ENCODE data around the gene CTIF.

The CTIF gene

DNA sequence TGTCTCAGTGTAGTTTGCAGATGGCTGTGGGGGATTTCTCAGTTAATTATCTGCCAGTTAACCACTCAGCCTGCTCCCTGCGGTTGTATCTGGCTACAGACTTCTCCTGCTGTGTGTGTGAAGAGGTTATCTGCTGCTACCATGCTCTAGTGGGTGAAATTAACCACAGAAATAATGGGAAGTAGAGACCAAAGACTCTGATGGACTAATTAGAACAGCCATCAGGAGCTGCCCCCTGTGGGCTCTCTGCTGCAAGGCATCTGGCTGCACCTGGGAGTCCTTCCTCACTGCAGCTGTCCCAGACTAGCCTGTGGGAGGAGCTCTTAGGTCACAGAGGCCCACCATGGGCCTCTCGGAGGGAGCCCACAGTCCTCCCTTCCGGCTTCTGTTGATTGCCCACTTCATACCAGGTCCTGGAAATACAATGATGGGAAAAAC lies 66.6 kb downstream of the CTIF start:
- DNase-seq, result no peak

DNA sequence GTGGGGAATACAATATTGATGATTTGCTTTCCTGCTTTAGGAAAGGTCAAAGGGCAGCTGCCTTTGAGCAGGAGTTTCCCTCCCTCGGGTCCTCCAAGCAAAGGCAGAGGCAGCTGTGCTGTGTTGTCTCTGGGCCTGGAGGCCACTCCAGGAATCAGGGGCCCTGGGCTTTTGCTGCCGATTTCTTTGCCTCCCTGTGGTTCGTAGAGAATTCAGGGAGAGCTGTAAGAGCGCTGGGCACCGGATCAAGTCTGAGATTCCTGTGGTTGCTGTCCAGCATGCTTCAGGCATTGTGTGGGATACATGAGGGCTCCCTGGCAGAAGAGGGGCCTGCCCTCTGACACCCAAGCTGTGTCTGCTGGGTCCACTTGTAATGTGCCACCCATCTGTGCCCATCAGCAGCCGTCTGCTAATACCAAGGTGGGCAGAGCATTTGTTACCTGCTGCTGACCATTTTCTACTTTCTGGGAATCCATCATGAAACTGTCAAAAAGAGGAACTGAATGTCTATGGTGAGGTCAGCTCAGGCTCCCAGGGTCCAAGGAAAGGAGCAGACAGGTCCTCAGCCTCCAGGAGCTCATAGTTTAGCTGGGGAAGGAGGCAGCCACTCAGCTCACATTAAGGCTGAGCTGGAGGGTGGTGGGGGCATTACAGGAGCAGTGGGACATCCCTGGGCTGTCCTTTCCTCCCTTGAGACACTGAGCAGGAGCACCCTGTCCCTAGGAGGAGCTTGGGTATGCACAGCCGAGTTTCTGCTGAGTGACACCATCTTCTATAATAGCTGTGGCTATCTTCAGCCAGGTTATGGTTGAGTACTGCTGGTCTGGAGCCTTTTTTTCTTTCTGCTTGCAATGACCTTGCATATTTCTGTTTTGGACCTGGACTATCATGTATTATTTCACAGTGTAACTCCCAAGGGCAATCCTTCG lies 68.5 kb downstream of the CTIF start:
- DNase-seq, result no peak

DNA sequence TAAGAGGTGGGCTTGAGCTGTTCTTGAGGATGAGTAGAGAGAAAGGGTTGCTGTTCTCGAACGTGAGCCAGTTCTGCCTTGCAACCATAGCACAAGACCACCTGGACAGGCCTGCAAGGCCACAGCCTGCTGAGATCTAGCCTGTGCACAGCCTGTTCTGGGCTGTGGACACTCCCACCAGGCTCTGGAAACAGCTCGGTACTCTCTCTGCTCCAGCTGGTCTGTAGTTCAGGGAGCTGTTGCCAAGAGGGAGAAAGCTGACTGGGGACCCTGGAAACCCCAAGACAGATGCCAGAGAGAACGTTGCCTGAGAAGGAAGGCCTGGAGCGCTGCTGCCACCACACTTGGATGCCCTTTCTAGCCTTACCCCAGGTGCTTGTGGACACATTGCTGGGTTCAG lies 69.8 kb downstream of the CTIF start:
- DNase-seq, result no peak

DNA sequence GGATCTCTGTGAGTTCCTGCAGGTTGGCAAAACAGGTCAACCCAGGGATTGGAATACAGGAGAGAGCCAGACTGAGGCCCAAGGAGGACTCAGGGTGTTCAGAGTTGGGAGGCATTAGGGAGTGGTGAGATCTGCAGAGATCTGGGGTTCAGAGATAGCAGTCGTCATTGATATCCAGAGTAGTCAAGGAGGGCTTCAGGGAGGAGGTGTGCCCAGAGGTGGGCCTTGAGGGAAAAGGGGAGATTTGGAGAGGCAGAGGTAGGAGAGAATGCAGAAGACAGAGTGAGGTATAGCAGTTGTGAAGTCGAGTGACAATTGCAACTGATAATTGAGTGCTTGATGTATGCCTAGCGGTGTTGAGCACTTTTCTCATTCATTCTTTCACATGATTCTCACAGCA lies 70.3 kb downstream of the CTIF start:
- DNase-seq, result no peak

DNA sequence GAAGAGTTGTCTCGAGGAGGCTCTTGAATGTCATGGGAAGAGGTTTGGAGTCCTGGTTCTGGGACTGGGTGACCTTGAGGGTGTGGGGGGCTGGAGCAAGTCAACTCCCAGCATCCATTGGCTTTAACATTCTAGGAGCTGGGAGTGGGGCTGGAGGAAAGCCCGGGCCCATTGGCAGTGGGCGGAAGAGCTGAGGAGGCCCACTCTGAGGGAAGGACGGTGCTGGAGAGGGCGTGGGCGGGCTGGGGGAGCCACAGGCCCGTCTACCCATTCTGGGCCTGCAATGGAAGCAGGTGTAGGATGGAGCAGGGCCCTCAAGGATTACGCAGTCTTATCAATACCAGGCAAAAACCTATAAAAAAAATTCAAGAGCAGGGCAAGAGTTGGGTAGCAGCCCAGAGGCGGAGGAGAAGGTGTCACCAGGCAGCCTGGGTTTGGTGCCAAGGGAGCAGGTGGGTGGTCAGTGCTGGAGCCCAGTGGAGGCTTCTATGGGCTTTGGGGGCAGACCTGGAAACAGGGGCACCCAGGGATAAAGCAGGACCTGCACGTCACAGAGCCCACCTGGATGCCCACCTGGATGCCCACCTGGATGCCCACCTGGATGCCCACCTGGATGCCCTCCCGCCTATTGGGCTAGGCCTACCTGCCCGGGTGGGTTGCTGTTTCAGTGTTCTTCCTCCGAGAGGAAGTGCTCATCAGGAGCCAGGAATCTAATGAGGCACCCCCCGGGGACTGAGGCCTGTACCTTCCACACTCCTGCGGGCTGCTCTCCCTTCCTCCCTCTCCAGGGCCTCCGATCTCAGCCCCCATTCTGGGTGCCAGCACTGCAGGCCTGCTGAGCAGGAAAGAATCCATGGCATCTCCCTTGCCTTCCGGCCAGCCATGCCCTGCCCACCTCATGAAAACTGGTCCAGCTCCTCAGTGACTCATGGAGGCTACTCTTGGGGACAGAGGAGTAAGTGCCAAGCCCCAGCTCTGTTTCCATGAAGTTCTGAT lies 71.3 kb downstream of the CTIF start:
- DNase-seq, result no peak

DNA sequence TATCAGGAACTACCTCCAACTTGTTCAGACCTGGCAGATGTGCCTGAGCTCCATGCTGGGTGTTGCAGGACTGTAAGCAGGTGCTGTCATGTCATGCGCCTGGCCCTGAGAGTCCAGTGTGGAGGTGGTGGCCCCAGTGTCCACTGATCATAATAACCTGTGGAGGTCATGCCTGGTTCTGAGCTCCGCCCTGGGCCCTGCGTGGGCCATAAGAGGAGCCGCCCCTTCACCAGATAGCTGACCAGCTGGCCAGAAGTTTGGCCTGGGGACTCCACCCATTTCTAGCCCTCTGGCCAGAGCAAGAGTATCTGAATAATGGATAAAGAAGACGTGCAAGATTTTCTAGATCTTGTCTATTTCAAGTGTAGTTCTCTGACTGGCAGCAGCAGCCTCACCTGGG lies 72.4 kb downstream of the CTIF start:
- DNase-seq, result no peak

DNA sequence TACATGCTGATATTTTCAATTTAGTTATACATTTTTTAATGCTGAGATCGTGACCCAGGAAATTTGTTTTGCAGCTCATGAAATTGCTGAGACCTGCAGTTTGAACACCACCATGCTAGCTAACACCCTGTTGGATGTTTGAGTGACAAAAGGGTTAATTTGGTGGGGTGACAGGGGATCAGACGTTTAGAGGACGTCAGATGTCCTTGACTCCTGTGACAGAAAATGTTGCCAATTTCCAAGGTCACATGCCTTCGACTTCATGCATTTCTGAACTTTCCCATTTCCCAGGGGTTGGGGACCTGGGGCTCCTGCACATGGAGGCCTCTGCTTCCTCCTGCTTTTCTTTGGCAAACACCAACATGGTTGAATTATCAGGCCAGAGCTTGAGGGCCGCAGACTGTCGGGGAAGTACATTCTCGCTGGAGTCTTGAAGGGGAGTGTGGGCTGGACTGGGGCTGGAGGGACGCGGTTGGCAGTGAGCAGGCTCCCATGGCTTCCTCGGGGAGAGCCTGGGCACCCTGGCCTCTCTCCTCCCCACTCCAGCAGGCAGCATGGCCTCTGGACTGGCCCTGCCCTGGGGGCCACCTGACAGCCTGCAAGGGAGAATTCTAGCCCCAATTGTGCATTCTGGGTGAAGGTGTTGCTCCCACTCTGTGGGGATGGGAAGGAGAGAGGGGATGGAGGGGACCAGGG lies 73.1 kb downstream of the CTIF start:
- no peak for DNase-seq

DNA sequence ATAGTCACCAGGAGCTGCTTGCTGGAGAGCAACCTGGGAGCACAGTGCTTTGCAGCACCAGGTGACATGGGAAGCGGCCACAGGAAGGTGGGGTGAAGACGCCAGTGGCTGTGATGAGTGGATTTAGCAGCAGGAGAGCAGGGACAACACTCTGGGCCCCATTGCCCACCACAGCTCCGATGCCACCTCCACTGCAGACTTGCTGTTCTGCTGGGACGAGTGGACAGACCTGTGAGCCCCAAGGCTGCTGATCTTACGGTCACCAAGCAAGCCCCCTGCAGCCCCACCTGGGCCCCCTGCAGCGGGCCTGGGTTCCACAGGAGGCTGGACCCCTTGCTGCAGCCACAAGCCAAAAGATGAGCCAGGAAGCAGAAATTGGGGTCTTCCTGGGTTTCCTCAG lies 73.7 kb downstream of the CTIF start:
- no peak for DNase-seq

DNA sequence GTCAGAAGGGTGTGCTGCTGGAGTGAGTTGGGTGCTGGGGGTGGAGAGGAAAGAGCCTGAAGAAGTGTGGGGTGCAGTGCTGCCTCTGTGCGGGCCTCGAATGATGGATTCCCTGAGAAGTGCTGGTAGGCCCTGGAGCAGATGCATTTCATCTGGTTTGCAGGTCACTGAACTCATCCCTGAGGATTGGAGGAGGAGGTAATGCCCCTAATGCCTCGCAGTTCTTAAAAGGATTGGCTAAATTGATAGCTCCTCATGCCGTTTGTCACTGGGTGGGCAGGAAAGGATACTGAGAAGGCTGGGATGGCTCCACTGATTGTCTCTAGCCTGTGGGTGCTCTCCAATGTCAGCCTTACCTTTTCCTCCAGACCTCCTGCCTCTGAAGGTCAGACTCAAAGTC lies 74.1 kb downstream of the CTIF start:
- no peak for DNase-seq

DNA sequence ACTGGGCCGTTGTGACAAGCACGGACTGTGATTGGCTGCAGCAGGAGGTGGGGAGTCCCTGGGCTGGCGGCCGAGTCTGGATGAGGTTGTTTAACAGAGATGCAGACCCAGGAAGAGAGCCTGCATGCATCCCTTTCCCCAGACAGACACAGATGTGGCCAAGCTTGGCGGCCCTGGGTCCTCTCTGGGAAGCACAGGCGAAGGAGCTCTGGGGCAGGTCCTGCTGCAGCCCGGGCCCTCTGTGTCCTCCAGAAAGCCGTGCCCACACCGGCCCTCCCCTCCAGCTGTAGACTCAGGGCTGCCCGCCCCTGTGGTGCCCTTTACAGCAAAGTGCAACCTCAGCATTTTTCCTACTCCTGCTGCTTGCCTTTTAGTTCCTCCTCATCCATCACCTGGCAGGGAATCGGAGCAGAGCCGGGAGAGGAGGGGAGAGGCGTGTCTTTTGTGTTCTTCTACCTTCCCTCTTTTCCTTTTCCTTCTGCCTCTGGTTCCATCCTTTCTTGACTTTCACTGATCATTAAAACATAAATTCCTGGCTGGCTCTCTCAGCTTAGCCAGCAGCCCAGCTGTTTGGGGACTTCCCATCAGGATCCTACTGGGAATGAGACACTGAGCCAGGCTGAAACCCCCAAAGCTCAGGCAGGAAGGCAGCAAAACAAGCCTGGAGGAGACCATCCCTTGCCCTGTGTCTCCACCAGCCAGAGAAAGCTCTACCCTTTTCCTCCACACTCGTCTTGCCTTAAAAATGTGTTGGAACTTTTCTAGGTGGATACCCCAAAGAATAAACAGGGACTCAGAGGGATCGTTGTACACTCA lies 75.0 kb downstream of the CTIF start:
- DNase-seq, result no peak

DNA sequence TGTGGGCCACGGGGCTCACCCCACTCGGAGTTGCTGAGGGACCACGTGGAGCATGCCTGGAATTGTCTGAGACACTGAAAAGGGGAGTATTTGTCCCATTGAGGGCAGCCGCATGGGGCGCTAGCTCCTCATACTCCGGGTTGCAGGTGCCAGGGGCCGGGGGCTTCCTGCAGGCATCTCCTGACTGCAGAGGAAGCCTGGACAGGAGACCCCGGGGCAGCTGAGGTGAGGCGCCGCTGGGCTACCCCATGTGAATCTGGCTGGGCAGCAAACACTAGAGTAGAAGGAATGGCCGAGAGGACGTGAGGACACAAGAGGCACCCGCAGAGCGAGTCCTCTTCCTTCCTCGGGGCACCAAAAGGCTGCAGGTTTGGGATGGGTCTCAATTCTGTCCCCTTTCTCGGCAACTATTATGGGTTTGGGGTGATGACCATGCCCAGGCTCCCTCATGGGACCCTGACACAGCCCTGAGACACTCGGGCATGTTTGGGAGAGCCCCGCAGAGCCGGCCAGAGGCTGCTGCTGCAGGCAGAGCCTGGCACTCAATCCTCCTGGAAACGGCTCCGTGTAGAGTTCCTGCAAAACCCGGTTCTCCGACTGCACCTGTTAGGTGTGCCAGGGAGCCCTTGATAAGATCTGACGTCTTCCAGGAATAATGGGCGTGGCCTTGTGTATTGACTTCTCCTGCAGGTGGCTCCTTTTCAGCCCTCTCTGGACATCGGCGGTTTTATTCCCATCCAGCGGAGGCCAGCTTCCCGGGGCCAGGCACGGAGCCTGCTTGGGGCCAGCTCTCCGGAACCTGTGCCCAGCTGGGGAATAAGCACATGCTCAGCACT lies 77.0 kb downstream of the CTIF start:
- DNase-seq, result no peak

DNA sequence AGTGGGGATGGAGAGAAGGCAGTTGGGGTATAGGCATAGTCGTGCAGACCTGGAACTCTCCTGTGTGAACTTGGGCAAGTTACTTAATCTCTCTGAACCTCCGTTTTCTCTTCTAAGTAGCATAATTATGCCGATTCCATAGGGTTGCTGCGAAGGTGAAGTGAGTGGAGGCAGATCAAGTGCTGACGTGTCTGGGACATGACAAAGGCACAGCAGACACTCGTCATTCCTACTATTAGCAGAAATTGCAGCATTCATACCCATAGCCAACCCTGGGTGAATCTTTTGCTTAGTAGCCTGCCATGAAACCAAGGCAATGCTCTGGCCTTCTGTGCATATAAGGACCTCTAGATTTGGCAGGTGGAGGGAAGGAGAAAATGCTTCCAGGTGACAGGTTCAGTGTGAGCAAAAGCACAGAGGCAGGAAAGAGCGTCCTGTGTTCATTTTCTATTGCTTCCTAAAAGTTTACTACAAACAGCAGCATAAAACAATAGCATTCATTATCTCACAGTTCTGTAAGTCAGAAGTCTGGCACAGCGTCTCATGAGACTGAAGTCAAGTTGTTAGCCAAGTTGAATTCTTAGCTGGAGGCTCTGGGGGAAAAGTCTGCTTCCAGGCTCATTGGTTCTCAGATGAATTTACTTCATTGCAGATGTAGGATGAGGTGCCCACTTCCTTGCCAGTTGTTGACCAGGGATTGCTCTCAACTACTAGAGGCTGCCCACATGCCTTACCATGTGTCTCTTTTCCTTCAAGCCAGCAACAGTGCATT lies 77.8 kb downstream of the CTIF start:
- DNase-seq, result no peak

DNA sequence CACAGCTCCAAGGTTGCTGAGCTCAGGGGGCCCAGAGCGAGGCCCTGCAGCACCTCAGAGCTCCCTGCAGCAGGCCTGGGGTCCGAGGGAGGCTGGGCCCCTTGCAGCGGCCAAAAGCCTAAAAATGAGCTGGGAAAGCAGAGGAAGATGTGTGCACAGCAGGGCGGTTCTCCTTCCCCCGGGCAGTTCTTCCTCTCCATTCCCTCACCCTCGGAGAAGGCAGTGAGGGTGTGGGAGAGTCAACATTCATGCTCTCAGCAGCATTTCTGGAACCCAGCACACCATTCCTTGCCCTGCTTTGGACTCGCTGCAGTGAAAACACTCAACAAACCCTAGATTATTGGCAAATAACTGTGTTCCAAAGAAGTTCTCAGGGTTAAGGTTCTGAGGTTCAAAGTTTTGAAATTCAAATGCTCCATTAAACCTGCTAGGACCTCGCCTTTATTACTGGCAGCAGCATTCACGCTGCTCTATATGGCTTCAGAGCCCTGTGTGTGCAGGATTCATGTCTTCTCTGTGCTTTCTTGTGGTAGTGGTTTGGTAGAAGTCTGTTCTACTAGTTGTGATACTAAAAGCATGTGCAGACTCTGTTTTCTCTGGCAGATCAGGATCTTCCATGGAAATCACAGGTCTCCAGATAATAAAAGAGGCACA lies 79.1 kb downstream of the CTIF start:
- DNase-seq, result no peak

DNA sequence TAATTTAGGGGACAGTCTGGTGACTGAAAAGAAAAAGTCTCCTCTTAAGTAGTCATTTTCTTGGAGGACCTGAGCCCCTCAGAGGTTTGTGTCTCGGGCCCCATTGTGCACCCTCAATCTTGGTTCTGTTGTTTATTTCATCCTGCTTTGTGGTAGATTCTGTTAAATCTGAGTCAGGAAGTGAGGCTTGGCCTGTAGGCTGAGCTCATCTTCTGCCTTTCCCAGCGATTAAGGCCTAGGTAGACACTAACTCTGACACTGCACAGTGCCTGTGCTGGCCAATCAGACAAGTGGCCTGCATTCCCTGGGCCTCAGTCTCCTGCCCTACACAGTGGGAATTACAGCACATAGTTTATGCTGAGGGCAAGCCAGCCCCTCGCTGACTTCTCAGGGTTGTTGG lies 80.2 kb downstream of the CTIF start:
- DNase-seq, result no peak

DNA sequence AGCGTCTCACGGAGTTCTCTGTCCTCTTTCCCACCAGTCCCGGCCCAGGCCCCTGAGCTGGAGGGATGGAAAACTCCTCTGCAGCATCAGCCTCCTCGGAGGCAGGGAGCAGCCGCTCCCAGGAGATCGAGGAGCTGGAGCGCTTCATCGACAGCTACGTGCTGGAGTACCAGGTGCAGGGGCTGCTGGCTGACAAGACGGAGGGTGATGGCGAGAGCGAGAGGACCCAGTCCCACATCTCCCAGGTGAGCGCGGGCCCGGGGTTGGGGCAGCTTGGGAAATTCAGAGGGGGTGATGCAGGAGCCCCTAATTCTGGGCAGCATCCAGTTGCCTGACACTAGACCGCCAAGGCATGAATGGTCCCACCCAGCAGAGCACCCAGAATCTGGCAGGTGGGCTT lies 80.7 kb downstream of the CTIF start:
- no peak for DNase-seq

DNA sequence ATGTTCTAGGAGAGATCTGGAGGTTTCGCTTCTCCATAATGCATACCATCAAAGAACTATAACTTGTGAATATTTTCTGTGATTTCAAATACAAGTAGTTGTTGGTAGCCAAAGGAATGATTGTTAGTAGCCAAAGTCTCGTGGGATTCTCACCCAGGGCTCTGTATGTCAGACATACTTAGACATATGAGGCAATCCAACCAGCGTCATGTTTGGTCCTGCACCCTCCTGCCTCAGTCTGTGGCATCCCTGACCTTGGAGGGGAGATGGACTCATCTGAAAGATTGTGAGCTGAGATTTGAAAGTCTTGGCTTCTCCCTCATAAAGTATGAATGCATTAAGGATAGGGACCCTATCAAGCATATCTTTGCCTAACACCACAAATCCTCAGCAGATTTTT lies 81.2 kb downstream of the CTIF start:
- DNase-seq, result no peak

DNA sequence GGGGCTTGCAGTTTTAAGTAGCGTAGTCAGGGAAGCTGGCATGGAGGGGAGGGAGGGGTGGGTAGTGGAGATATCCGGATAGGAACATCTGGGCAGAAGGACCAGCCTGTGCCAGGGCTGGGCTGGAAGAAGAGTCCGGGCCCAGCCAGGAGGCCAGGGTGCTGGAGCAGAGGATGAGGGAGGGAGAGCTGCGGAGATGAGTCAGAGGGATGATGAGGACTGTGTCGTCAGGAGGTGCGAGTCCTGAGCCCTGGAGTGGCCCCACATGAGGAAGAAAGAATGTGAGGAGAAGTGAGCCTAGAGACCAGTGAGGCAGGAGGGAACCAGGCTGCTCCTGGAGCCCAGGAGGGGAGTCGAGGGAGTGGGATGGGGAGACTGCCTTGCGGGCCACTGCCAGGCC lies 82.4 kb downstream of the CTIF start:
- DNase-seq, result no peak

DNA sequence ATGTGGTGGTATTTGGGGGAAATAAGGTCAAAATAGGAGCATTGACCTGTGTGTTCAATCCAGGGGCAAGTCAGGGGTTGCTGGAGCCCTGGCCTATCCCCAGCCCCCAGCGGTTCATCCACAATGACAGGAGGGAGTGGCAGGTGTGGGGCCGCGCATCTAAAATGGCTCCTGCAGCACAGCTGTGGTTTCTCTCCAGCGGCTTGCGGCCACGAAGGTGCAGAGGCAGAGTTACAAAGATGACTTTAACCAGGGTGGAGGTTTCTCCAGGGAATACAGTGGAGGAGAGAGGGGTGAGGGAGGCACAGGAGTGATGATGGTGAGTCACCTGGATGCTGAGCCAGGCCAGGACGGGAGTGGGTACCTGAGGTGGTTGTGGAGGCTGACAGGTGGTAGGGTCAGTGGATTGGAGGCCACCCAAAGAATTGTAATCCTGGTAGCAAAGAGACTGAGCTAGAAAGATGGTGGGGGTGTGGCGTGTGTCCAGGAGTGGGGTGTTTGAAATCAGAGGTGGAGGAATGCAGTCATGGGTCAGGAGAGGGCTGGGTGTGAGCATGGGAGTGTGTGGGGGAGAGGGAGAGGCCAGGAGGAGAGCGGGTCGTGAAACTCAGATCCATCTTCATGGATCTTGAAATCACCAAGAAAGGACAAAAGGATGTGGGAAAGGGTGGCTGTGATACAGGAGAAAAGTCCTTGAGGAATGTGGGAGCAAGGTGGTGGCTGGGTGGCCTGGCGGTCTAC lies 83.2 kb downstream of the CTIF start:
- no peak for DNase-seq

DNA sequence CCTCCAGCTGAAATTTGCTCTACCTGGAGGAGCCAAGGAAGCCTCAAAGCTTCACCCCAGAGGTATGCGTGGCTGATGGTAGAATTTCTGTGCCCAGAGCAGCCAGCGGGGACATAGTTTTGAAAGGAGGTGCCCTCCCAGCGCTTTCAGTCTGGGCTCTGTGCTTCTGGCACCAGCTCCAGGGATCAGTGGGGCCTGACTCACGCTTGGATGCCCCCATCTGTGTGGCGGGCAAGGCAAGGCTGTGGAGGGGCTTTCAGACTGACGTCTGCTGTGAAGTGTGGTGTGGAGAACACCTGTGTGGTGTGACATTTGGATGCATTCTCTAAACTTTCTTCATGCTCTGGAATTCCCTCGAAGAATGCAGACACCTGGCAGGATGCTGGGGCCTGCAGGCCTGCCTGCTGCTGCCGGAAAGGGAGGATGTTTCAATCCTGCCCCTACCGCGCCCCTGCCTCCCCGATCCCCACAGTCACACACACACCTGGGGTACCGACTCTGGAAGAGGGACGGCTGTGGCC lies 84.1 kb downstream of the CTIF start:
- DNase-seq, result no peak
